Omental fat pad (tissue), 4 donors: ENCODE data around the gene FRMPD1. TPM values are rescaled to one million over a fixed set of nuclear protein-coding genes. Genes with fewer than 3 reads are reported as not detected.
A peak's percentile ranks its signal among the peaks of the same experiment; 100 is the strongest.
"Not testable (repeated sequence)": the region's sequence is repeated elsewhere in the genome, so short reads cannot be mapped to it uniquely, and the experiment has no call there.

Source experiments
- ATAC-seq: fragments of 150-250 bp; one replicate; pipeline ENCODE4 v1.9.1; 2016; ENCODE audit warnings: mild to moderate bottlenecking, moderate library complexity; ENCODE audit not compliant: low FRiP score
- DNase-seq: peaks from one replicate; pipeline ENCODE4 v3.0.0-alpha.2; 2019; ENCODE audit warnings: low spot score
- total RNA-seq, 4 donors: library from RNA; depleted of rRNA; stranded (reverse); fragments of >200 nt; gene quantifications; one replicate each; pipeline ENCODE4 v1.1.0, GENCODE V29; 2016
- TF ChIP-seq, protein P1 (sequence below), 3 donors: fragments of 450-650 bp; IDR thresholded peaks; one replicate each; pipeline ENCODE4 v1.5.1; 2016 to 2017; ENCODE audit warnings: antibody characterized with exemption in 3 of 3, mild to moderate bottlenecking in 3 of 3, moderate library complexity in 2 of 3

Gene FRMPD1
- total RNA-seq = under 1 TPM in 3 of 4 donors, not detected in 1; 0.44 to 0.95 (median 0.74) TPM

GRCh38 chr9:37650873-37651768 is at the start of gene FRMPD1:
TSS of gene FRMPD1 (plus strand) at chr9:37650954. CDS start at chr9:37692642, 41,688 bp downstream.
- DNase-seq (no peak), ATAC-seq (peak; percentile 84)
- TF ChIP-seq, protein P1, sequence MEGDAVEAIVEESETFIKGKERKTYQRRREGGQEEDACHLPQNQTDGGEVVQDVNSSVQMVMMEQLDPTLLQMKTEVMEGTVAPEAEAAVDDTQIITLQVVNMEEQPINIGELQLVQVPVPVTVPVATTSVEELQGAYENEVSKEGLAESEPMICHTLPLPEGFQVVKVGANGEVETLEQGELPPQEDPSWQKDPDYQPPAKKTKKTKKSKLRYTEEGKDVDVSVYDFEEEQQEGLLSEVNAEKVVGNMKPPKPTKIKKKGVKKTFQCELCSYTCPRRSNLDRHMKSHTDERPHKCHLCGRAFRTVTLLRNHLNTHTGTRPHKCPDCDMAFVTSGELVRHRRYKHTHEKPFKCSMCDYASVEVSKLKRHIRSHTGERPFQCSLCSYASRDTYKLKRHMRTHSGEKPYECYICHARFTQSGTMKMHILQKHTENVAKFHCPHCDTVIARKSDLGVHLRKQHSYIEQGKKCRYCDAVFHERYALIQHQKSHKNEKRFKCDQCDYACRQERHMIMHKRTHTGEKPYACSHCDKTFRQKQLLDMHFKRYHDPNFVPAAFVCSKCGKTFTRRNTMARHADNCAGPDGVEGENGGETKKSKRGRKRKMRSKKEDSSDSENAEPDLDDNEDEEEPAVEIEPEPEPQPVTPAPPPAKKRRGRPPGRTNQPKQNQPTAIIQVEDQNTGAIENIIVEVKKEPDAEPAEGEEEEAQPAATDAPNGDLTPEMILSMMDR (IDR thresholded peaks at IDR 0.05) = no peak

DNA sequence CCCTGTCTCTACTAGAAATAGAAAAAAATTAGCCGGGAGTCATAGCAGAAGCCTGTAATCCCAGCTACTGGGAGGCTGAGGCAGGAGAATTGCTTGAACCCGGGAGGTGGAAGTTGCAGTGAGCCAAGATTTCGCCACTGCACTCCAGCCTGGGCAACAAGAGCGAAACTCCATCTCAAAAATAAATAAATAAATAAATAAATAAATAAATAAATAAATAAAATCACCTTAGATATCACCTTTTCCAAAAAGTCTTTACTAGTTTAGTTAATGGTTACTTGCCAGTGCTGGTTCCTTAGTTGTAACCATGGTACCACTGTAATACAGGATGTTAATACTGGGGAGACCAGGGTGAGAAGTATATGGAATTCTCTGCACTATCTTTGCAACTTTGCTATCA is 48.7 kb upstream of the FRMPD1 start:
- ATAC-seq, DNase-seq: not testable (repeated sequence)

GRCh38 chr9:37602817-37603216 is 47.9 kb upstream of the FRMPD1 start:
- TF ChIP-seq, protein P1 (IDR thresholded peaks at IDR 0.05) = no peak
- peak; percentile 91 for ATAC-seq
- no peak for DNase-seq

GRCh38 chr9:37604296-37604695 is 46.5 kb upstream of the FRMPD1 start:
- TF ChIP-seq, protein P1 (IDR thresholded peaks at IDR 0.05) = no peak
- no peak for DNase-seq
- ATAC-seq = no peak

DNA sequence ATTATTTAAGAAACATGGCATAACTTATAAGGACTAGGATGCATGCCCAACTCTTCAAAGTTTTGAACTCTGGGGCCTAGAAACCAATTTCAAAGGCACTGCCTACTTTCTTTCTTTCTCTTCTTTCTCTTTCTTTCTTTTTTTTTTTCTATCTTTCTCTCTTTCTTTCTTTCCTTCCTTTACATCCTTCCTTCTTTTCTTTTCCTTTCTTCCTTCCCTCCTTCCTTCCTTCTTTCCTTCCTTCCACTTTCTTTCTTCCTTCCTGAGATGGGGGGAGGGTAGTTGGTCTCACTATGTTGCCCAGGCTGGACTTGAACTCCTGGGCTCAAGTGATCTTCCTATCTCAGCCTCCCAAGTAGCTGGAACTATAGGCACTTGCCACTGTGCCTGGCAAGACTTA is 42.5 kb upstream of the FRMPD1 start:
- TF ChIP-seq, protein P1 (IDR thresholded peaks at IDR 0.05) = no peak
- ATAC-seq (no peak), DNase-seq (no peak)

DNA sequence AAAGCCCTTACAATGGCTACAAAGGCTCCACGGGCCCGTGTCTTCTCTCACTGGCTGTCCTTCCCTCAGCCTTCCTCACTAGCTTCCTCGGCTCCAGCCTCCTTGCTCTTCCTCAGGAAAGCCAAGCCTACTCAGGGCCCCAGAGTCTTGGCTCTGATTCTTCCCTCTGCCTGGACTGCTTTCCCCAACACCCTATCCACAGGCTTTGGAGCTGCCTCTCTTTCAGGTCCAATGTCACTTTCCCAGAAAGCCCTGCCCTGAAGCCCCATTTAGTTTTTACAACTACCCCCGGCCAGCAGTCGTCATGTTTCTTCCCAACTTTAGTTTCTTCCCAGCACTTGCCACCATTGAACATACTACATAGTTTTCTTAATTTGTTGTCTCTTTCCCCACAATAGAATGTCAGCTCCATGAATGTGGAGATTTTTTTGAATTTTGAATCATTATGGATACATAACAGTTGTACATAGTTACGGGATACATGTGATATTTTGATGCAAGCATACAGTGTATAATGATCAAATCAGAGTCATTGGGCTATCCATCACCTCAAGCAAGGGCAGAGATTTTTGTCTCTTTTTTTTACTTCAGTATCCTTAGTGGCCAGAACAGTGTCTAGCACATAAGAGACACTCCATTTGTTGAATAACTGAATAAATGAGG is 40.9 kb upstream of the FRMPD1 start:
- DNase-seq = no peak
- TF ChIP-seq, protein P1 (IDR thresholded peaks at IDR 0.05) = no peak
- no peak for ATAC-seq

- ATAC-seq (no peak), DNase-seq (no peak)
- TF ChIP-seq, protein P1 (IDR thresholded peaks at IDR 0.05) = no peak
Observed at GRCh38 chr9:37611014-37611413, 39.7 kb upstream of the FRMPD1 start.
